GM10847 (cell line): Measurements from ENCODE around the gene LSM8.
A peak's percentile ranks its signal among the peaks of the same experiment; 100 is the strongest.

Source experiments
- POLR2A ChIP-seq: IDR thresholded peaks from 2 replicates; pipeline ENCODE4 v1.6.1; 2011; ENCODE audit not compliant: insufficient read length; ENCODE audit errors: extremely low read depth

LSM8 gene

GRCh38 chr7:118185163-118185860 is 1.3 kb downstream of the LSM8 start:
- no peak for TF ChIP-seq POLR2A

- TF ChIP-seq POLR2A = no peak
These were observed 2.5 kb downstream of the LSM8 start for GRCh38 chr7:118186501-118186900.

GRCh38 chr7:118194571-118194970 is 10.6 kb downstream of the LSM8 start:
- no peak for TF ChIP-seq POLR2A

GRCh38 chr7:118195837-118196474 is 12.0 kb downstream of the LSM8 start:
- no peak for TF ChIP-seq POLR2A

GRCh38 chr7:118202061-118202460 is 18.1 kb downstream of the LSM8 start:
- no peak for TF ChIP-seq POLR2A

- TF ChIP-seq POLR2A = peak; percentile 37
These were observed 30.3 kb downstream of the LSM8 start for GRCh38 chr7:118214051-118214832.

GRCh38 chr7:118214833-118215182 is 30.8 kb downstream of the LSM8 start:
- no peak for TF ChIP-seq POLR2A

- TF ChIP-seq POLR2A = no peak
These were observed 33.3 kb downstream of the LSM8 start for GRCh38 chr7:118217210-118217619.

- no peak for TF ChIP-seq POLR2A
These were observed 34.6 kb downstream of the LSM8 start for GRCh38 chr7:118218413-118219156.

GRCh38 chr7:118219157-118219512 is 35.2 kb downstream of the LSM8 start:
- no peak for TF ChIP-seq POLR2A

- no peak for TF ChIP-seq POLR2A
These were observed 36.6 kb downstream of the LSM8 start for GRCh38 chr7:118220583-118220982.

GRCh38 chr7:118222591-118222990 is 38.6 kb downstream of the LSM8 start:
- no peak for TF ChIP-seq POLR2A

- TF ChIP-seq POLR2A = no peak
These were observed 40.6 kb downstream of the LSM8 start, which contains the start of gene ANKRD7 for GRCh38 chr7:118224521-118224920. Gene ANKRD7 (plus strand): TSS chr7:118224704. CDS start chr7:118224831, 127 bp downstream.

- no peak for TF ChIP-seq POLR2A
These were observed 48.9 kb downstream of the LSM8 start for GRCh38 chr7:118232837-118233236.

- TF ChIP-seq POLR2A = no peak
These were observed 49.8 kb downstream of the LSM8 start for GRCh38 chr7:118233799-118234198.
